HG03064 (cell line): ENCODE data around the gene HS2ST1.
"Not testable (repeated sequence)": the region's sequence is repeated elsewhere in the genome, so short reads cannot be mapped to it uniquely, and the experiment has no call there.

Source experiments
- ATAC-seq: cut with Tn5 transposase; IDR thresholded peaks from one replicate; pipeline ENCODE4 v1.9.1; 2021; ENCODE audit warnings: low read depth; ENCODE audit not compliant: unreplicated experiment

Gene HS2ST1

GRCh38 chr1:86914601-86914997 lies at the start of gene HS2ST1:
Gene HS2ST1, plus strand, starts transcription at chr1:86914635.
- no peak for ATAC-seq

GRCh38 chr1:86865973-86866637 lies 48.3 kb upstream of the HS2ST1 start:
- ATAC-seq, result peak; percentile 66

GRCh38 chr1:86866665-86867064 lies 47.8 kb upstream of the HS2ST1 start:
- no peak for ATAC-seq

- not testable (repeated sequence) for ATAC-seq
These were observed 47.2 kb upstream of the HS2ST1 start for GRCh38 chr1:86867278-86867677.

- no peak for ATAC-seq
These were observed 46.0 kb upstream of the HS2ST1 start for GRCh38 chr1:86868477-86868876.

- ATAC-seq, result no peak
These were observed 43.4 kb upstream of the HS2ST1 start for GRCh38 chr1:86871001-86871400.

- ATAC-seq, result no peak
These were observed 42.3 kb upstream of the HS2ST1 start for GRCh38 chr1:86872086-86872485.

GRCh38 chr1:86875722-86876121 lies 38.7 kb upstream of the HS2ST1 start:
- no peak for ATAC-seq

GRCh38 chr1:86887479-86888162 lies 26.8 kb upstream of the HS2ST1 start:
- peak; percentile 73 for ATAC-seq

- no peak for ATAC-seq
These were observed 26.1 kb upstream of the HS2ST1 start for GRCh38 chr1:86888327-86888726.

- not testable (repeated sequence) for ATAC-seq
These were observed 15.0 kb upstream of the HS2ST1 start for GRCh38 chr1:86899401-86899800.

GRCh38 chr1:86905875-86906274 lies 8.6 kb upstream of the HS2ST1 start:
- ATAC-seq, result no peak

GRCh38 chr1:86906419-86906818 lies 8.0 kb upstream of the HS2ST1 start:
- no peak for ATAC-seq

- no peak for ATAC-seq
These were observed 2.0 kb upstream of the HS2ST1 start for GRCh38 chr1:86912281-86912900.

- ATAC-seq, result peak; percentile 23
These were observed 988 bp upstream of the HS2ST1 start for GRCh38 chr1:86913399-86913895.

- peak; percentile 77 for ATAC-seq
These were observed 387 bp upstream of the HS2ST1 start, which contains the start of gene SELENOF for GRCh38 chr1:86913896-86914600. Gene SELENOF, minus strand, starts transcription at chr1:86914126. Its CDS starts 15 bp downstream, at chr1:86914111.

GRCh38 chr1:86914998-86915736 lies 732 bp downstream of the HS2ST1 start:
- peak; percentile 17 for ATAC-seq

- ATAC-seq, result no peak
These were observed 1.4 kb downstream of the HS2ST1 start for GRCh38 chr1:86915737-86916235.

GRCh38 chr1:86916752-86917151 lies 2.3 kb downstream of the HS2ST1 start:
- ATAC-seq, result no peak

- ATAC-seq, result no peak
These were observed 8.0 kb downstream of the HS2ST1 start for GRCh38 chr1:86922445-86922844.
